Measurements from ENCODE around the gene SLC25A10. TPM values are rescaled to one million over a fixed set of nuclear protein-coding genes. Genes with fewer than 3 reads are reported as not detected.

Gene SLC25A10
- total RNA-seq, 1 experiment from 2014 or later, result 30.9 TPM

GRCh38 chr17:81737947-81738800 lies 26.1 kb downstream of the SLC25A10 start:
- Histone ChIP-seq H2BK5ac (ENCODE audit: insufficient read length, low read length) (no peak overlapping the region), H3K27me3 (ENCODE audit: insufficient read depth, low read length) (no peaks in the 10 kb centered on the region), H3K9me3 (ENCODE audit: control insufficient read depth, low read depth, low read length) (no peaks in the 10 kb centered on the region), H2BK20ac (ENCODE audit: low read depth, low read length, poor library complexity, severe bottlenecking) (no peak overlapping the region), H2BK120ac (ENCODE audit: low read depth, low read length, poor library complexity, severe bottlenecking) (no peak overlapping the region), H3K4me1 (ENCODE audit: insufficient read depth, low read length) (no peaks in the 10 kb centered on the region), H3K4ac (ENCODE audit: low read depth, low read length) (no peak overlapping the region), H3K56ac (ENCODE audit: insufficient read length, low read depth, low read length) (no peak overlapping the region), H3K23me2 (ENCODE audit: insufficient read length, low read depth, low read length, poor library complexity, severe bottlenecking) (no peaks in the 10 kb centered on the region), H2BK15ac (ENCODE audit: low read depth, low read length) (no peak overlapping the region), H3K4me2 (ENCODE audit: insufficient read depth, insufficient read length, low read length) (no peak overlapping the region), H4K8ac (replicated peaks; ENCODE audit: insufficient read length, low read depth, low read length) (no peak overlapping the region), H3K23ac (ENCODE audit: insufficient read length, low read depth, low read length) (no peak overlapping the region), H4K20me1 (ENCODE audit: control insufficient read depth, insufficient read depth, insufficient read length) (no peaks in the 10 kb centered on the region), H3K14ac (ENCODE audit: insufficient read depth, low read length) (no peak overlapping the region; the same call in 1 of the 2 replicates), H3T11ph (ENCODE audit: low read length) (no peak overlapping the region), H2BK12ac (ENCODE audit: insufficient read length, low read depth, low read length) (no peak overlapping the region), H4K91ac (ENCODE audit: insufficient read length, low read depth, low read length) (no peak overlapping the region), H3K27ac (ENCODE audit: insufficient read length, low read depth, low read length) (no peak overlapping the region), H2AK5ac (ENCODE audit: insufficient read length, low read length) (no peak overlapping the region), H3K9ac (ENCODE audit: extremely low read depth, insufficient read length, low read length) (no peak overlapping the region), H3K79me2 (ENCODE audit: insufficient read depth, low read length) (no peaks in the 10 kb centered on the region), H4K5ac (ENCODE audit: insufficient read length, low read depth, low read length) (no peak overlapping the region), H2AFZ (ENCODE audit: low read length) (no peak overlapping the region), H3K18ac (ENCODE audit: insufficient read length, low read depth, low read length) (no peak overlapping the region), H3K79me1 (ENCODE audit: insufficient read depth, low read depth, low read length, poor library complexity, severe bottlenecking) (no peaks in the 10 kb centered on the region)
- Mint-ChIP-seq H3K36me3 (ENCODE audit: insufficient read depth in 1 of 3, low read depth in 3 of 3) (no peaks in the 10 kb centered on the region), H3K4me3 (no peak overlapping the region), H3K9me3 (peaks cover 0 to 4% of the 10 kb centered on the region in 2 experiments; a peak in 2 of 5 replicates), H3K27me3 (ENCODE audit: low read depth) (peaks cover 18% of the 10 kb centered on the region), H3K4me1 (peaks cover 3 to 11% of the 10 kb centered on the region in 2 experiments; a peak in 3 of 4 replicates), H3K27ac (no peak overlapping the region)
- WGBS (ENCODE audit: extremely low coverage, insufficient read length, low lambda C conversion rate), result no CpG with 5 or more reads among the region's 31 CpGs
- no peak for DNase-seq
- TF ChIP-seq CTCF (conservative IDR thresholded peaks at IDR 0.05), result no peak
